ENCODE measurements around the gene CHID1.

GRCh38 chr11:846496-847098, 64.0 kb downstream of the CHID1 start:
- no peak for TF ChIP-seq CBX2 (IDR thresholded peaks at IDR 0.05; ENCODE audit: insufficient read depth, low read length, poor library complexity, severe bottlenecking)
- no peak for TF ChIP-seq MYC (IDR thresholded peaks at IDR 0.05; ENCODE audit: low read depth, low read length)
- TF ChIP-seq MYC (CRISPR knock-in tag; IDR thresholded peaks at IDR 0.05; ENCODE audit: borderline replicate concordance, low read depth): no peak
- no peak for TF ChIP-seq JUND (IDR thresholded peaks at IDR 0.05; ENCODE audit: borderline replicate concordance, low read depth, low read length)
- no peak for TF ChIP-seq JUND (tag; IDR thresholded peaks at IDR 0.05; ENCODE audit: borderline replicate concordance, low read depth, low read length)
- no peak for TF ChIP-seq ZFP30 (CRISPR knock-in tag; IDR thresholded peaks at IDR 0.05; ENCODE audit: borderline replicate concordance)
- TF ChIP-seq KLF13 (tag; IDR thresholded peaks at IDR 0.05; ENCODE audit: borderline replicate concordance, low read depth): no peak
- TF ChIP-seq ZNF197 (CRISPR knock-in tag; IDR thresholded peaks at IDR 0.05; ENCODE audit: low read depth): no peak
- no peak for TF ChIP-seq TAF1 (IDR thresholded peaks at IDR 0.05; ENCODE audit: control insufficient read depth, extremely low read depth, insufficient read depth, low read length, severe bottlenecking)
- no peak for TF ChIP-seq FOSL1 (tag; conservative IDR thresholded peaks at IDR 0.05)
- TF ChIP-seq RFX1 (IDR thresholded peaks at IDR 0.05): no peak
- no peak for TF ChIP-seq KDM1A (IDR thresholded peaks at IDR 0.05)
- no peak for TF ChIP-seq ZNF133 (CRISPR knock-in tag; IDR thresholded peaks at IDR 0.05)
